ENCODE measurements around the gene JSRP1. TPM values are rescaled to one million over a fixed set of nuclear protein-coding genes. Genes with fewer than 3 reads are reported as not detected.

JSRP1 gene
- polyA plus RNA-seq, 1 donor from 2014 or later: 1.4 TPM

DNA sequence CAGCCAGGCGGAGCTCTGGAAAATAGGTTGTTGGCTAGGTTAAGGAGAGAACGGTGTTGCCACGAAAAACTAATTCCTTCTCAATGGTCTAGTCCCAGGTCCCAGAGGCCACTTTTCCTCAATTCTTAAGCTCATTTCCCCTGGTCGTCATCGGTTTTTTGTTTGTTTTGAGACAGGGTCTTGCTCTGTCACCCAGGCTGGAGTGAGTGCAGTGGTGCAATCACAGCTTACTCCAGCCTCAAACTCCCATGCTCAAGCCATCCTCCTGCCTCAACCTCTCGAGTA lies 18.4 kb downstream of the JSRP1 start:
- Histone ChIP-seq H4K20me1 (ENCODE audit: insufficient read depth) (no peaks in the 10 kb centered on the region), H3K27ac (ENCODE audit: low read length) (peak overlapping the region; percentile 93), H3K36me3 (ENCODE audit: insufficient read depth, low read length) (no peaks in the 10 kb centered on the region), H3K9me2 (ENCODE audit: insufficient read depth, low read length) (no peaks in the 10 kb centered on the region), H3K4me2 (ENCODE audit: low read length) (peak overlapping the region; percentile 80), H3F3A (ENCODE audit: insufficient read depth, low read length, poor library complexity, severe bottlenecking) (no peaks in the 10 kb centered on the region), H2AFZ (ENCODE audit: low read depth, low read length) (no peak overlapping the region), H3K9ac (ENCODE audit: low read length) (peak overlapping the region; percentile 92), H3K4me3 (ENCODE audit: low read length) (peak overlapping the region; percentile 94), H3K79me2 (replicated peaks; ENCODE audit: insufficient read depth, low read length) (peaks cover 81% of the 10 kb centered on the region), H3K27me3 (ENCODE audit: insufficient read depth, low read depth, low read length) (no peaks in the 10 kb centered on the region), H3K9me3 (ENCODE audit: low read length) (no peaks in the 10 kb centered on the region)
- no peak for TF ChIP-seq SMC3 (conservative IDR thresholded peaks at IDR 0.05; ENCODE audit: poor library complexity)
- no peak for TF ChIP-seq TAF1 (IDR thresholded peaks at IDR 0.05; ENCODE audit: low read depth)
- no peak for TF ChIP-seq EZH2 (IDR thresholded peaks at IDR 0.05; ENCODE audit: borderline replicate concordance, insufficient read depth, low read length, poor library complexity, severe bottlenecking)

DNA sequence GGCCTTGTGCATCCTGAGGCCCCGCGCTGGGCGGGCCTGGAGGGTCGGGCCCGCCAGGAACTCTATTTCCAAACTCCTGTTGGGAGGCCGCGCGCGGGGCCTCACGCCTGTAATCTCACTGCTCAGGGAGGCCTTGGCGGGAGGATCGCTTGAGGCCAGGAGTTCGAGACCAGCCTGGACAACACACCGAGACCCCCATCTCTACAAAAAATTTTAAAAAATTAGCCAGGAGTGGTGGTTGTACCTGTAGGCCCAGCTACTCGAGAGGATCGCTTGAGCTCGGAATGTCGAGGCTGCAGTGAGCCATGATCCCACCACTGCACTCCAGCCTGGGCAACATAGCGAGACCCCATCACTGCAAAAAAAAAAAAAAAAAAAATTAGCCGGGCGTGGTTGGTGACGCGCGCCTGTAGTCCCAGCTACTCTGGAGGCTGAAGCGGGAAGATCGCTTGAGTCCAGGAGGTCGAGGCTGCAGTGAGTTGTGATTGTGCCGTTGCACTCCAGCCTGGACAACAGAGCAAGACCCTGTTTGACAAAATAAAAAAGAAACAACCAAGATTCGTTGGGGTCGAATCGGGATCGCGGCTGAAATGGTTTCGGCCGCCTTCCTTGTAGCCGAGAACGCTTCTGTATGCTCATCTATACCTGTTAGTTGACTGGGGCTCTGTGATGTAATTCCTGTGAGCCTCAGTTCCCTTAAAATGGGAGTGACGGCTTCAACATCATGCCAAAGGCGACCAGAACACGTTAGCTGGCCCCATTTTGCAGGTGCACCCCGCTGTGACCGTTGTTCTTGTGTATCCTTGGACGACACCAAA lies 19.0 kb downstream of the JSRP1 start:
- Histone ChIP-seq H3K9me2 (ENCODE audit: insufficient read depth, low read length) (no peaks in the 10 kb centered on the region), H3K4me3 (ENCODE audit: low read length) (peak overlapping the region; percentile 94), H3K36me3 (ENCODE audit: insufficient read depth, low read length) (no peaks in the 10 kb centered on the region), H3K27ac (ENCODE audit: low read length) (peak overlapping the region; percentile 93), H3F3A (ENCODE audit: insufficient read depth, low read length, poor library complexity, severe bottlenecking) (no peaks in the 10 kb centered on the region), H4K20me1 (ENCODE audit: insufficient read depth) (no peaks in the 10 kb centered on the region), H3K9me3 (ENCODE audit: low read length) (no peaks in the 10 kb centered on the region), H3K27me3 (ENCODE audit: insufficient read depth, low read depth, low read length) (no peaks in the 10 kb centered on the region), H2AFZ (ENCODE audit: low read depth, low read length) (peak overlapping the region; percentile 21), H3K79me2 (replicated peaks; ENCODE audit: insufficient read depth, low read length) (peaks cover 75% of the 10 kb centered on the region), H3K4me2 (ENCODE audit: low read length) (peak overlapping the region; percentile 80), H3K9ac (ENCODE audit: low read length) (peak overlapping the region; percentile 92)
- TF ChIP-seq MXI1 (conservative IDR thresholded peaks at IDR 0.05; ENCODE audit: poor library complexity, severe bottlenecking) (no peak), RAD21 (conservative IDR thresholded peaks at IDR 0.05) (no peak), TAF1 (IDR thresholded peaks at IDR 0.05; ENCODE audit: low read depth) (peak; percentile 26), EP300 (conservative IDR thresholded peaks at IDR 0.05; ENCODE audit: poor library complexity, severe bottlenecking) (no peak), POLR2AphosphoS5 (IDR thresholded peaks at IDR 0.05) (no peak), SMC3 (conservative IDR thresholded peaks at IDR 0.05; ENCODE audit: poor library complexity) (no peak), EZH2 (IDR thresholded peaks at IDR 0.05; ENCODE audit: borderline replicate concordance, insufficient read depth, low read length, poor library complexity, severe bottlenecking) (no peak)
- TF ChIP-seq, protein P1, sequence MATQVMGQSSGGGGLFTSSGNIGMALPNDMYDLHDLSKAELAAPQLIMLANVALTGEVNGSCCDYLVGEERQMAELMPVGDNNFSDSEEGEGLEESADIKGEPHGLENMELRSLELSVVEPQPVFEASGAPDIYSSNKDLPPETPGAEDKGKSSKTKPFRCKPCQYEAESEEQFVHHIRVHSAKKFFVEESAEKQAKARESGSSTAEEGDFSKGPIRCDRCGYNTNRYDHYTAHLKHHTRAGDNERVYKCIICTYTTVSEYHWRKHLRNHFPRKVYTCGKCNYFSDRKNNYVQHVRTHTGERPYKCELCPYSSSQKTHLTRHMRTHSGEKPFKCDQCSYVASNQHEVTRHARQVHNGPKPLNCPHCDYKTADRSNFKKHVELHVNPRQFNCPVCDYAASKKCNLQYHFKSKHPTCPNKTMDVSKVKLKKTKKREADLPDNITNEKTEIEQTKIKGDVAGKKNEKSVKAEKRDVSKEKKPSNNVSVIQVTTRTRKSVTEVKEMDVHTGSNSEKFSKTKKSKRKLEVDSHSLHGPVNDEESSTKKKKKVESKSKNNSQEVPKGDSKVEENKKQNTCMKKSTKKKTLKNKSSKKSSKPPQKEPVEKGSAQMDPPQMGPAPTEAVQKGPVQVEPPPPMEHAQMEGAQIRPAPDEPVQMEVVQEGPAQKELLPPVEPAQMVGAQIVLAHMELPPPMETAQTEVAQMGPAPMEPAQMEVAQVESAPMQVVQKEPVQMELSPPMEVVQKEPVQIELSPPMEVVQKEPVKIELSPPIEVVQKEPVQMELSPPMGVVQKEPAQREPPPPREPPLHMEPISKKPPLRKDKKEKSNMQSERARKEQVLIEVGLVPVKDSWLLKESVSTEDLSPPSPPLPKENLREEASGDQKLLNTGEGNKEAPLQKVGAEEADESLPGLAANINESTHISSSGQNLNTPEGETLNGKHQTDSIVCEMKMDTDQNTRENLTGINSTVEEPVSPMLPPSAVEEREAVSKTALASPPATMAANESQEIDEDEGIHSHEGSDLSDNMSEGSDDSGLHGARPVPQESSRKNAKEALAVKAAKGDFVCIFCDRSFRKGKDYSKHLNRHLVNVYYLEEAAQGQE (IDR thresholded peaks at IDR 0.05; ENCODE audit: borderline replicate concordance): no peak
- TF ChIP-seq, protein P2, sequence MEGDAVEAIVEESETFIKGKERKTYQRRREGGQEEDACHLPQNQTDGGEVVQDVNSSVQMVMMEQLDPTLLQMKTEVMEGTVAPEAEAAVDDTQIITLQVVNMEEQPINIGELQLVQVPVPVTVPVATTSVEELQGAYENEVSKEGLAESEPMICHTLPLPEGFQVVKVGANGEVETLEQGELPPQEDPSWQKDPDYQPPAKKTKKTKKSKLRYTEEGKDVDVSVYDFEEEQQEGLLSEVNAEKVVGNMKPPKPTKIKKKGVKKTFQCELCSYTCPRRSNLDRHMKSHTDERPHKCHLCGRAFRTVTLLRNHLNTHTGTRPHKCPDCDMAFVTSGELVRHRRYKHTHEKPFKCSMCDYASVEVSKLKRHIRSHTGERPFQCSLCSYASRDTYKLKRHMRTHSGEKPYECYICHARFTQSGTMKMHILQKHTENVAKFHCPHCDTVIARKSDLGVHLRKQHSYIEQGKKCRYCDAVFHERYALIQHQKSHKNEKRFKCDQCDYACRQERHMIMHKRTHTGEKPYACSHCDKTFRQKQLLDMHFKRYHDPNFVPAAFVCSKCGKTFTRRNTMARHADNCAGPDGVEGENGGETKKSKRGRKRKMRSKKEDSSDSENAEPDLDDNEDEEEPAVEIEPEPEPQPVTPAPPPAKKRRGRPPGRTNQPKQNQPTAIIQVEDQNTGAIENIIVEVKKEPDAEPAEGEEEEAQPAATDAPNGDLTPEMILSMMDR (IDR thresholded peaks at IDR 0.05; ENCODE audit: poor library complexity, severe bottlenecking): no peak

Data from neural cell (in vitro differentiated cells).